H1 (cell line): ENCODE measurements around the gene SLC16A5. TPM values are rescaled to one million over a fixed set of nuclear protein-coding genes. Genes with fewer than 3 reads are reported as not detected.
A peak's percentile ranks its signal among the peaks of the same experiment; 100 is the strongest.
"Not testable (repeated sequence)": the region's sequence is repeated elsewhere in the genome, so short reads cannot be mapped to it uniquely, and the experiment has no call there.

Experiments used
- CTCF ChIA-PET: fragments of 300-600 bp; sonication (Branson Sonifier 250); formaldehyde crosslinking; loops from one replicate; lab custom pipeline; 2021; ENCODE audit not compliant: partially characterized antibody; lab: Charles Lee
- POLR2A ChIA-PET: fragments of 300-600 bp; sonication (Branson Sonifier 250); formaldehyde crosslinking; loops from one replicate; lab custom pipeline; 2021; ENCODE audit warnings: inconsistent platforms; ENCODE audit not compliant: partially characterized antibody; lab: Charles Lee
- DNase-seq, 2 experiments: peaks; one replicate each; pipeline versions ENCODE4 v3.0.0 to v3.0.0-alpha.2; 2010 to 2022; ENCODE audit warnings: low spot score in 2 of 2, low read depth in 1 of 2, mixed read lengths in 1 of 2
- FAIRE-seq: peaks from 2 replicates; lab custom pipeline; 2011; peaks lifted over from hg19 to GRCh38; lab: Jason Lieb, UNC
- H2AFZ ChIP-seq: 2 replicates; pipeline ENCODE4 v1.8.1; 2012; ENCODE audit warnings: low read length, inconsistent platforms
- H2AK5ac ChIP-seq: 2 replicates; pipeline ENCODE4 v1.6.1; 2013; ENCODE audit warnings: low read depth, low read length
- H2BK120ac ChIP-seq: replicated peaks from 2 replicates; pipeline ENCODE3; 2013; ENCODE audit warnings: low read depth, low read length, inconsistent platforms
- H2BK12ac ChIP-seq: 2 replicates; pipeline ENCODE4 v1.6.1; 2013; ENCODE audit warnings: low read depth, low read length
- H2BK15ac ChIP-seq: 2 replicates; pipeline ENCODE4 v1.6.1; 2013; ENCODE audit warnings: low read length
- H2BK20ac ChIP-seq: 2 replicates; pipeline ENCODE4 v1.6.1; 2013; ENCODE audit warnings: low read length
- H2BK5ac ChIP-seq: 2 replicates; pipeline ENCODE4 v1.6.1; 2013; ENCODE audit warnings: low read depth, low read length
- H3K14ac ChIP-seq: 2 replicates; pipeline ENCODE4 v1.6.1; 2013; ENCODE audit warnings: inconsistent platforms; ENCODE audit not compliant: insufficient read length
- H3K18ac ChIP-seq: 2 replicates; pipeline ENCODE4 v1.6.1; 2013; ENCODE audit warnings: low read length; ENCODE audit errors: extremely low read depth
- H3K23ac ChIP-seq: 2 replicates; pipeline ENCODE4 v1.6.1; 2013; ENCODE audit warnings: inconsistent platforms; ENCODE audit not compliant: insufficient read length
- H3K23me2 ChIP-seq: 2 replicates; pipeline ENCODE4 v1.6.1; 2013; ENCODE audit warnings: low read depth, low read length
- H3K27ac ChIP-seq: 2 replicates; pipeline ENCODE4 v1.6.1; 2011; ENCODE audit warnings: low read depth, low read length, inconsistent platforms
- H3K27me3 ChIP-seq, 4 experiments: replicated peaks in 1 of 4; 1 replicate in 1 of 4; 2 replicates in 3 of 4; pipeline versions ENCODE4 v1.6.1 to v1.8.1; 2011 to 2013; ENCODE audit warnings: low read length in 3 of 4, mild to moderate bottlenecking in 3 of 4, inconsistent platforms in 2 of 4, mixed read lengths in 2 of 4, moderate library complexity in 1 of 4; ENCODE audit not compliant: control insufficient read depth in 3 of 4, insufficient read depth in 3 of 4; ENCODE audit errors: extremely low read depth in 1 of 4
- H3K36me3 ChIP-seq, 4 experiments: 2 replicates each; pipeline versions ENCODE4 v1.6.1 to v1.8.1; 2011 to 2013; ENCODE audit warnings: mild to moderate bottlenecking in 4 of 4, low read length in 3 of 4, moderate library complexity in 2 of 4, control low read depth in 1 of 4, inconsistent platforms in 1 of 4; ENCODE audit not compliant: insufficient read depth in 4 of 4, control insufficient read depth in 2 of 4
- H3K4ac ChIP-seq: replicated peaks from 2 replicates; pipeline ENCODE3; 2013; ENCODE audit warnings: low read length, low read depth, mixed read lengths, inconsistent platforms; ENCODE audit not compliant: insufficient read length
- H3K4me1 ChIP-seq, 4 experiments: replicated peaks in 1 of 4; 1 replicate in 1 of 4; 2 replicates in 3 of 4; pipeline versions ENCODE4 v1.6.1 to v1.8.1; 2011 to 2013; ENCODE audit warnings: low read length in 3 of 4, inconsistent platforms in 2 of 4, mixed read lengths in 1 of 4; ENCODE audit not compliant: insufficient read depth in 4 of 4, control insufficient read depth in 3 of 4
- H3K4me2 ChIP-seq, 2 experiments: 2 replicates each; pipeline versions ENCODE4 v1.6.1 to v1.8.1; 2011 to 2013; ENCODE audit warnings: low read depth in 2 of 2, low read length in 2 of 2, control low read depth in 1 of 2, inconsistent platforms in 1 of 2, mild to moderate bottlenecking in 1 of 2; ENCODE audit not compliant: insufficient read depth in 1 of 2
- H3K4me3 ChIP-seq, 4 experiments: fragments of 200-600, 300-600 bp in 1 of 4; sonication (generic), shearing (Covaris generic), sonication (Bioruptor Twin) in 1 of 4; 2 replicates each; pipeline versions ENCODE4 v1.5.1 to v1.8.1; 2011 to 2016; ENCODE audit warnings: low read length in 4 of 4, low read depth in 3 of 4, control low read depth in 2 of 4, inconsistent platforms in 2 of 4, mild to moderate bottlenecking in 2 of 4, mixed read lengths in 1 of 4, moderate library complexity in 1 of 4; ENCODE audit not compliant: insufficient read depth in 2 of 4; ENCODE audit errors: extremely low read depth in 1 of 4
- H3K56ac ChIP-seq: replicated peaks from 2 replicates; pipeline ENCODE3; 2013; ENCODE audit warnings: low read depth, mild to moderate bottlenecking, mixed read lengths, low read length, inconsistent platforms; ENCODE audit not compliant: insufficient read length
- H3K79me1 ChIP-seq: 2 replicates; pipeline ENCODE4 v1.6.1; 2013; ENCODE audit warnings: low read depth, low read length, control low read depth
- H3K79me2 ChIP-seq, 2 experiments: 2 replicates each; pipeline versions ENCODE4 v1.6.1 to v1.8.1; 2012 to 2013; ENCODE audit warnings: low read length in 2 of 2, mild to moderate bottlenecking in 2 of 2, inconsistent platforms in 1 of 2; ENCODE audit not compliant: insufficient read depth in 2 of 2, control insufficient read depth in 1 of 2
- H3K9ac ChIP-seq, 4 experiments: replicated peaks in 1 of 4; 1 replicate in 1 of 4; 2 replicates in 3 of 4; pipeline versions ENCODE4 v1.6.1 to v1.8.1; 2011 to 2013; ENCODE audit warnings: low read depth in 3 of 4, low read length in 3 of 4, control low read depth in 2 of 4, mild to moderate bottlenecking in 2 of 4, moderate library complexity in 2 of 4, inconsistent platforms in 1 of 4; ENCODE audit errors: extremely low read depth in 1 of 4
- H3K9me3 ChIP-seq, 2 experiments: 2 replicates each; pipeline versions ENCODE4 v1.6.1 to v1.8.1; 2012 to 2013; ENCODE audit warnings: mild to moderate bottlenecking in 2 of 2, moderate library complexity in 2 of 2, control low read depth in 1 of 2, inconsistent platforms in 1 of 2, low read depth in 1 of 2, low read length in 1 of 2, mixed read lengths in 1 of 2; ENCODE audit not compliant: insufficient read depth in 2 of 2
- H4K20me1 ChIP-seq, 2 experiments: replicated peaks in 1 of 2; 2 replicates each; pipeline versions ENCODE3 to v1.8.1; 2011 to 2013; ENCODE audit warnings: inconsistent platforms in 2 of 2, low read length in 2 of 2, mild to moderate bottlenecking in 1 of 2; ENCODE audit not compliant: insufficient read depth in 2 of 2, control insufficient read depth in 1 of 2
- H4K5ac ChIP-seq: 2 replicates; pipeline ENCODE4 v1.6.1; 2013; ENCODE audit warnings: low read length, low read depth, mixed read lengths, inconsistent platforms; ENCODE audit not compliant: insufficient read length
- H4K8ac ChIP-seq: 2 replicates; pipeline ENCODE4 v1.8.0; 2013; ENCODE audit warnings: mild to moderate bottlenecking, moderate library complexity, low read length, inconsistent platforms; ENCODE audit not compliant: insufficient read depth; ENCODE audit errors: extremely low read depth
- H4K91ac ChIP-seq: replicated peaks from 2 replicates; pipeline ENCODE3; 2013; ENCODE audit warnings: low read length, mixed read lengths, inconsistent platforms; ENCODE audit not compliant: insufficient read length
- CTCF ChIP-seq, 3 experiments: IDR thresholded peaks; 1 replicate in 2 of 3; 2 replicates in 1 of 3; pipeline versions ENCODE4 v1.5.1 to v1.6.1; 2011; ENCODE audit warnings: low read length in 3 of 3, mild to moderate bottlenecking in 3 of 3, inconsistent platforms in 2 of 3, low read depth in 1 of 3, moderate library complexity in 1 of 3; ENCODE audit not compliant: insufficient read depth in 1 of 3; ENCODE audit errors: control extremely low read depth in 1 of 3
- EGR1 ChIP-seq: IDR thresholded peaks from 2 replicates; pipeline ENCODE4 v1.6.1; 2011; ENCODE audit warnings: low read depth, low read length, borderline replicate concordance
- FOSL1 ChIP-seq: IDR thresholded peaks from 2 replicates; pipeline ENCODE4 v1.6.1; 2011; ENCODE audit warnings: mild to moderate bottlenecking, low read depth, low read length, moderate library complexity; ENCODE audit not compliant: insufficient read depth
- POLR2AphosphoS5 ChIP-seq: IDR thresholded peaks from 2 replicates; pipeline ENCODE4 v1.6.1; 2011; ENCODE audit warnings: low read depth, low read length
- SP4 ChIP-seq: IDR thresholded peaks from 2 replicates; pipeline ENCODE4 v1.6.1; 2012; ENCODE audit warnings: low read length, inconsistent platforms
- TCF12 ChIP-seq: IDR thresholded peaks from 2 replicates; pipeline ENCODE4 v1.6.1; 2011; ENCODE audit warnings: low read depth, mild to moderate bottlenecking, low read length
- WGBS, 2 experiments: shearing (Covaris generic) in 1 of 2; methylation state at CpG; one replicate each; pipeline versions ENCODE4 v1.1.6 to v1.1.7; 2013 to 2015; ENCODE audit warnings: low lambda C conversion rate in 2 of 2, mixed read lengths in 2 of 2, inconsistent platforms in 1 of 2, low coverage in 1 of 2, missing lambda C conversion rate in 1 of 2; ENCODE audit not compliant: insufficient replicate concordance in 2 of 2, insufficient coverage in 1 of 2, insufficient read length in 1 of 2; ENCODE audit errors: extremely low coverage in 1 of 2, missing lambda C conversion rate in 1 of 2; 5-methylcytosine and 5-hydroxymethylcytosine counted together
- polyA plus RNA-seq, 7 experiments: library from polyadenylated mRNA; depleted of rRNA in 3 of 7; stranded (reverse) in 5 of 7; unstranded in 2 of 7; fragments of >200 nt in 5 of 7; fragments of 200-250 nt in 2 of 7; gene quantifications; 1 replicate in 5 of 7; 2 replicates in 1 of 7; 4 replicates in 1 of 7; pipeline versions ENCODE4 v1.2.1 to v1.2.3, GENCODE V29; 2011 to 2013; ENCODE audit warnings: missing spikeins in 2 of 7, mixed read lengths in 2 of 7
- total RNA-seq: library from RNA; stranded (reverse); fragmentation: NEBNext Ultra II Directional; extraction: Animal tissue kit (Norgen Biotek cat#: 25700); gene quantifications from 2 replicates; pipeline ENCODE4 v1.2.1, GENCODE V29; 2021

Gene SLC16A5
- total and polyA plus RNA-seq, 2 of the 8 experiments (the other 6 are each of a cell fraction or from before 2014, with no cell fraction given) = 17.1 to 34.7 TPM

DNA sequence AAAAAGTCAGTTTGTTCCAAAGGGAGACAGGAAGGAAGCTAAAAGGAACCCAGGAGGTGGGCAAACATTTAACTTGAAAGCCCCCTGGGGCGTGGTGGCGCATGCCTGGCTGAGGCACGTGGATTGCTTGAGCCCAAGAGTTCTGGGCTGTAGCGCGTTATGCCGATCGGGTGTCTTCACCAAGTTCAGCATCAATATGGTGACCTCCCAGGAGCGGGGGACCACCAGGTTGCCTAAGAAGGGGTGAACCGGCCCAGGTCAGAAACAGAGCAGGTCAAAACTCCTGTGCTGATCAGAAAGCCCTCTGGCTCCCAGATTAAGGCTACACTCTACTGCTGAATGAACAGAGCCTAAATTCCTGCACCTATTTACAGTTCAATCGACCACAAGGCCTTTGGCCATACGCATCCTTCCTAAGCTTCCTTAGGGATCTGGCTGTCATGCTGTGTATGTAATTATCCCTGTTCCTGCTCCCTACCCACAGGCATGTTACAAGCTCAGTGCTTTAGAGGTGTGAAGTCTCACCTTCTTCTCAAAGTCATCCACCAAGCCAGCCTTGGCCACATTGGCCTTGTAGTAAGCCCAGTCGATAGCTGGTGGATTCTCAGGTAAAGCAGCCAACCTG, 46.0 kb upstream of the SLC16A5 start (continued):
- no peak for TF ChIP-seq CTCF (IDR thresholded peaks at IDR 0.05; ENCODE audit: control extremely low read depth in 1 of 3, insufficient read depth in 1 of 3, low read depth in 1 of 3, low read length in 3 of 3)
- no peak for TF ChIP-seq POLR2AphosphoS5
- TF ChIP-seq SP4 = no peak
- TF ChIP-seq FOSL1 = no peak
- no peak for TF ChIP-seq EGR1
- TF ChIP-seq TCF12 = no peak
- TF ChIP-seq, all 59 proteins: peak for 0

GRCh38 chr17:75043789-75044188, 44.0 kb upstream of the SLC16A5 start:
- H2BK12ac ChIP-seq, H3K4me2 ChIP-seq: not testable (repeated sequence)
- POLR2A ChIA-PET = interaction anchor here (0.7 to 1.8 kb wide), 4 partner anchors 9 to 35 kb away, joined by 3 to 9 read pairs (median 4); partner anchors contain the start of gene MRPL58

More at GRCh38 chr17:75043789-75044188, 44.0 kb upstream of the SLC16A5 start:
- not testable (repeated sequence) for H3K27me3 ChIP-seq, FAIRE-seq, H3K14ac ChIP-seq, H3K23ac ChIP-seq, H2BK15ac ChIP-seq, H3K79me1 ChIP-seq, H2BK5ac ChIP-seq, H2AK5ac ChIP-seq, H3K9me3 ChIP-seq, DNase-seq, H4K20me1 ChIP-seq, H3K27ac ChIP-seq, H4K8ac ChIP-seq, H3K9ac ChIP-seq, H3K18ac ChIP-seq, H2AFZ ChIP-seq, H3K56ac ChIP-seq, H3K4me3 ChIP-seq, H3K23me2 ChIP-seq, H4K5ac ChIP-seq
- Histone ChIP-seq H3K4me1 (peaks cover 4 to 18% (median 6%) of the 10 kb centered on the region in 4 experiments; a peak in 6 of 7 replicates), H3K79me2 (peaks cover 8 to 24% of the 10 kb centered on the region in 2 experiments), H2BK20ac (0 out of 2 replicates have a peak overlapping the region, but pooled peaks have one; percentile 72), H2BK120ac (peak overlapping the region; percentile 80), H3K36me3 (peaks cover 4 to 37% (median 22%) of the 10 kb centered on the region in 4 experiments; a peak in 7 of 8 replicates), H4K91ac (peak overlapping the region; percentile 15), H3K4ac (peak overlapping the region; percentile 81)
- CTCF ChIA-PET = interaction anchor here (0.6 to 2.5 kb wide), 5 partner anchors 16 to 169 kb away, joined by 3 to 9 read pairs (median 4); no protein-coding TSS in a partner anchor
- WGBS, 2 experiments = 82% methylated on average over 4 of the region's 5 CpGs; no CpG with 5 or more reads in 1 of the 2 experiments
